IPS-18a (cell line): ENCODE measurements around the gene SVOP.

Source experiments
- H3K27ac ChIP-seq: one replicate; pipeline ENCODE4 v1.5.1; 2013; ENCODE audit warnings: low read length
- H3K27me3 ChIP-seq: one replicate; pipeline ENCODE4 v1.6.1; 2013; ENCODE audit warnings: mild to moderate bottlenecking, low read length; ENCODE audit not compliant: control insufficient read depth, insufficient read depth
- H3K36me3 ChIP-seq: one replicate; pipeline ENCODE4 v1.6.1; 2013; ENCODE audit warnings: low read depth, low read length; ENCODE audit not compliant: control insufficient read depth
- H3K4me1 ChIP-seq: one replicate; pipeline ENCODE4 v1.6.1; 2013; ENCODE audit warnings: low read depth, low read length; ENCODE audit not compliant: control insufficient read depth
- H3K4me3 ChIP-seq: one replicate; pipeline ENCODE4 v1.5.1; 2013; ENCODE audit warnings: low read length
- H3K9ac ChIP-seq: one replicate; pipeline ENCODE4 v1.6.1; 2013; ENCODE audit warnings: mild to moderate bottlenecking, low read length, moderate library complexity
- H3K9me3 ChIP-seq: one replicate; pipeline ENCODE4 v1.6.1; 2013; ENCODE audit warnings: low read depth, low read length; ENCODE audit not compliant: control insufficient read depth

Gene SVOP

GRCh38 chr12:108947097-108947496, 73.8 kb downstream of the SVOP start:
- Histone ChIP-seq H3K27ac (no peak overlapping the region), H3K4me3 (no peak overlapping the region), H3K27me3 (no peaks in the 10 kb centered on the region), H3K9ac (no peak overlapping the region), H3K4me1 (no peaks in the 10 kb centered on the region), H3K9me3 (no peaks in the 10 kb centered on the region), H3K36me3 (no peaks in the 10 kb centered on the region)

- Histone ChIP-seq H3K9me3 (no peaks in the 10 kb centered on the region), H3K4me3 (no peak overlapping the region), H3K4me1 (no peaks in the 10 kb centered on the region), H3K27ac (no peak overlapping the region), H3K36me3 (no peaks in the 10 kb centered on the region), H3K9ac (no peak overlapping the region), H3K27me3 (no peaks in the 10 kb centered on the region)
These were observed 80.7 kb downstream of the SVOP start for GRCh38 chr12:108940138-108940537.

- no peaks in the 10 kb centered on the region for H3K9me3 ChIP-seq
- H3K36me3 ChIP-seq, result no peaks in the 10 kb centered on the region
- H3K4me3 ChIP-seq, result no peak overlapping the region
- no peaks in the 10 kb centered on the region for H3K4me1 ChIP-seq
- no peak overlapping the region for H3K9ac ChIP-seq
- H3K27me3 ChIP-seq, result no peaks in the 10 kb centered on the region
- H3K27ac ChIP-seq, result no peak overlapping the region
These were observed 81.3 kb downstream of the SVOP start for GRCh38 chr12:108939594-108939993.

- Histone ChIP-seq H3K4me3 (no peak overlapping the region), H3K9ac (no peak overlapping the region), H3K36me3 (no peaks in the 10 kb centered on the region), H3K27me3 (no peaks in the 10 kb centered on the region), H3K9me3 (no peaks in the 10 kb centered on the region), H3K27ac (no peak overlapping the region), H3K4me1 (no peaks in the 10 kb centered on the region)
These were observed 82.5 kb downstream of the SVOP start for GRCh38 chr12:108938247-108938924.

GRCh38 chr12:108935159-108935763, 85.6 kb downstream of the SVOP start:
- Histone ChIP-seq H3K4me3 (no peak overlapping the region), H3K36me3 (no peaks in the 10 kb centered on the region), H3K27me3 (no peaks in the 10 kb centered on the region), H3K9me3 (no peaks in the 10 kb centered on the region), H3K27ac (no peak overlapping the region), H3K4me1 (no peaks in the 10 kb centered on the region), H3K9ac (no peak overlapping the region)

GRCh38 chr12:108933949-108934348, 86.9 kb downstream of the SVOP start:
- no peak overlapping the region for H3K9ac ChIP-seq
- no peaks in the 10 kb centered on the region for H3K4me1 ChIP-seq
- H3K36me3 ChIP-seq, result no peaks in the 10 kb centered on the region
- H3K9me3 ChIP-seq, result no peaks in the 10 kb centered on the region
- H3K27me3 ChIP-seq, result no peaks in the 10 kb centered on the region
- H3K4me3 ChIP-seq, result no peak overlapping the region
- H3K27ac ChIP-seq, result no peak overlapping the region

- H3K4me1 ChIP-seq, result no peaks in the 10 kb centered on the region
- no peak overlapping the region for H3K27ac ChIP-seq
- no peaks in the 10 kb centered on the region for H3K27me3 ChIP-seq
- H3K9me3 ChIP-seq, result no peaks in the 10 kb centered on the region
- no peak overlapping the region for H3K4me3 ChIP-seq
- H3K36me3 ChIP-seq, result no peaks in the 10 kb centered on the region
- no peak overlapping the region for H3K9ac ChIP-seq
These were observed 90.1 kb downstream of the SVOP start for GRCh38 chr12:108930756-108931155.

GRCh38 chr12:108930155-108930554, 90.7 kb downstream of the SVOP start:
- no peaks in the 10 kb centered on the region for H3K4me1 ChIP-seq
- H3K9me3 ChIP-seq, result no peaks in the 10 kb centered on the region
- no peak overlapping the region for H3K27ac ChIP-seq
- H3K36me3 ChIP-seq, result no peaks in the 10 kb centered on the region
- no peak overlapping the region for H3K4me3 ChIP-seq
- no peaks in the 10 kb centered on the region for H3K27me3 ChIP-seq
- no peak overlapping the region for H3K9ac ChIP-seq

GRCh38 chr12:108928695-108929094, 92.2 kb downstream of the SVOP start:
- H3K27me3 ChIP-seq, result no peaks in the 10 kb centered on the region
- no peak overlapping the region for H3K27ac ChIP-seq

GRCh38 chr12:108922918-108923317, 98.0 kb downstream of the SVOP start:
- Histone ChIP-seq H3K4me1 (no peaks in the 10 kb centered on the region), H3K9me3 (no peaks in the 10 kb centered on the region), H3K36me3 (no peaks in the 10 kb centered on the region), H3K9ac (no peak overlapping the region), H3K27me3 (no peaks in the 10 kb centered on the region), H3K27ac (no peak overlapping the region), H3K4me3 (no peak overlapping the region)

More at GRCh38 chr12:108928695-108929094, 92.2 kb downstream of the SVOP start:
- H3K9ac ChIP-seq, result no peak overlapping the region
- no peaks in the 10 kb centered on the region for H3K4me1 ChIP-seq
- H3K9me3 ChIP-seq, result no peaks in the 10 kb centered on the region
- no peaks in the 10 kb centered on the region for H3K36me3 ChIP-seq
- no peak overlapping the region for H3K4me3 ChIP-seq

- no peak overlapping the region for H3K4me3 ChIP-seq
- no peak overlapping the region for H3K9ac ChIP-seq
- no peak overlapping the region for H3K27ac ChIP-seq
- no peaks in the 10 kb centered on the region for H3K9me3 ChIP-seq
- H3K27me3 ChIP-seq, result no peaks in the 10 kb centered on the region
- no peaks in the 10 kb centered on the region for H3K36me3 ChIP-seq
- H3K4me1 ChIP-seq, result no peaks in the 10 kb centered on the region
These were observed 98.9 kb downstream of the SVOP start for GRCh38 chr12:108921946-108922345.
